ENCODE data around the gene SIK2.

Gene SIK2

DNA sequence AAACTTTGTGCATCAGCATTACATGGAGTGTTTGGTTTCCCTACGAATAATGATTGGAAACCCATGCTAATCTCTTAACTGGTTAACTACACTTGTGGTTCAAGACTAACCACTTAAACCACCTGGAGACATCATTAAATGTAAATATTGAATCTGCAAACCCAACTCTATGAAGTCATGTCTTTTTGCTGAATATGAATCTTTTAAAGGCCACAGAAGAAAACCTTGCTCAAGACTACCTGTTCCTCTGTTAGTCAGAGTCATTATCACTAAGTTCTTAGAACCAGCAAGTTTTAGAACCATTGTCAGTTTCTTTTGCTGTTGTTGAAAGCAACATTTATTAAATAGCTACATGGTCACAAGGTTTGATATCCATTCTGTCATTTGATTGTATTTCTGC, 70.7 kb downstream of the SIK2 start:
- DNase-seq (ENCODE audit: low read depth, low spot score) = no peak
- H3K4me3 ChIP-seq (ENCODE audit: low read depth, low read length) = no peak overlapping the region
- TF ChIP-seq CTCF (IDR thresholded peaks at IDR 0.05; ENCODE audit: low read depth, low read length) = no peak
- in situ Hi-C loops (cut with HindIII; ENCODE audit: low sequenced_read_pairs) = no loop called here

- DNase-seq (ENCODE audit: low read depth, low spot score) = no peak
- in situ Hi-C loops (cut with HindIII; ENCODE audit: low sequenced_read_pairs) = no loop called here
Observed at GRCh38 chr11:111674941-111675340, 72.7 kb downstream of the SIK2 start.

GRCh38 chr11:111675891-111676290, 73.6 kb downstream of the SIK2 start:
- in situ Hi-C loops (cut with HindIII; ENCODE audit: low sequenced_read_pairs) = no loop called here
- H3K4me3 ChIP-seq (ENCODE audit: low read depth, low read length) = no peak overlapping the region
- no peak for TF ChIP-seq CTCF (IDR thresholded peaks at IDR 0.05; ENCODE audit: low read depth, low read length)
- DNase-seq (ENCODE audit: low read depth, low spot score) = no peak

More at GRCh38 chr11:111674941-111675340, 72.7 kb downstream of the SIK2 start:
- no peak overlapping the region for H3K4me3 ChIP-seq (ENCODE audit: low read depth, low read length)
- no peak for TF ChIP-seq CTCF (IDR thresholded peaks at IDR 0.05; ENCODE audit: low read depth, low read length)

DNA sequence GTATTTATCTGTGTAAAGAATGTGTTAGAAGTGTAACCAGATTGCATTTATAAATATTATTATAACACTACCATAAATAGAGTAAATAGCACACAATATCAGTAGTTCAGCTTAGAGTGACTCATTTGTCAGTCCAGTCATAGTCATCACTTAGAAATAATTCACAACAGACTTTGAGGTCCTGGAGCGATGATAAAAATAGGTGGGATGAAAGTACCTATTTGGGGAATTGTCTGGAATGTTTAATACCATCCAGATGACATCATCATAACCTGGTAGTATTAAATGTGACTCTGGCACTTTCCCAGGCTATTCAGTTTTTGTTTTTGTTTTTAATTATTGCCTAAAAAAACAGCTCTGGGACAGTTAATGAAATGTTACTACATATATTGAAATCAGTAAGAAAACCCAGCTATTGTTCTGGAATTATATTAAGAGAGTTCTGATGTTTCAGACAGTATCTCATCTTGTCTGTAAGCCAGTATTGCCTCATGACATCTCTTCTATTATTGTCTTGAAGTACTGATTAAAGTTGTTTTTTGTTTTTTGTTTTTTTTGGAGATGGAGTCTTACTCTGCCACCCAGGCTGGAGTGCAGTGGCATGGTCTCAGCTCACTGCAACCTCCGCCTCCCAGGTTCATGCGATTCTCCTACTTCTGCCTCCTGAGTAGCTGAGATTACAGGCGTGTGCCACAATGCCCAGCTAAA, 74.8 kb downstream of the SIK2 start:
- no peak for TF ChIP-seq CTCF (IDR thresholded peaks at IDR 0.05; ENCODE audit: low read depth, low read length)

DNA sequence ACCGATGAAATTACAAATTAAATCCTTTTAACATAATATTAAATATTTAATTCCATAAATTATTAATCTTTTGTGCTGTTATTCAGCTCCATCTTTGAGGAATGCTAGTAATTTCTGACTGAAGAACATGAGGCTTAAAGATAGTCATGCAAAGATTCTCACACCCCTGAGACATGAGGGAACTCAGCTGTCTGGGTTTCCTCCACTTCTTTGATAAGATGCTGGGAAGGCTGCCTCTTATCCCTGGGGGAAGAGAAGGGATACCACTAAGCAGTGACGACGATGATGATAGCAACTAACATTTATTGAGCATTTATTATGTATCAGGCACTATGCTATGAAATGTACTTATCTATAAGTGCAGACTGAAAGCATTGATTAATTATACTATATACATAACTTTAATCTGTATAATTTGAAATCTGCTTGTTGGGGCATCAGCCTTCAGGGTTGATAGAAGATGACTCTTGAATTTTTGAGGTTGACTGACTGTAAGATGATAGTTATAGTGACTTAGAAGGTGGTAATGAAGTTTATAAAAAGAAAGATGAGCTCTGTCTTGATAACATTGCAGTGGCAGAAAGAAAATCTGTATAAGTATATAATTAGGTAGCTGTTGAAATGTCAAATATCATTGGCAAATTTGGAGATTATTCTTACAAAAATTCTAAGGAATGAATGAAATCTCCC, 78.4 kb downstream of the SIK2 start:
- no peak overlapping the region for H3K4me3 ChIP-seq (ENCODE audit: low read depth, low read length)
- TF ChIP-seq CTCF (IDR thresholded peaks at IDR 0.05; ENCODE audit: low read depth, low read length) = no peak
- in situ Hi-C loops (cut with HindIII; ENCODE audit: low sequenced_read_pairs) = no loop called here
- no peak for DNase-seq (ENCODE audit: low read depth, low spot score)

More for the DNA sequence above, 74.8 kb downstream of the SIK2 start:
- DNase-seq (ENCODE audit: low read depth, low spot score) = peak; percentile 38
- no peak overlapping the region for H3K4me3 ChIP-seq (ENCODE audit: low read depth, low read length)
- in situ Hi-C loops (cut with HindIII; ENCODE audit: low sequenced_read_pairs) = no loop called here

- in situ Hi-C loops (cut with HindIII; ENCODE audit: low sequenced_read_pairs) = no loop called here
- no peak overlapping the region for H3K4me3 ChIP-seq (ENCODE audit: low read depth, low read length)
- DNase-seq (ENCODE audit: low read depth, low spot score) = no peak
- no peak for TF ChIP-seq CTCF (IDR thresholded peaks at IDR 0.05; ENCODE audit: low read depth, low read length)
Observed at GRCh38 chr11:111683806-111684205, 81.6 kb downstream of the SIK2 start.
